IMR-90 (cell line): ENCODE data around the gene METTL27. TPM values are rescaled to one million over a fixed set of nuclear protein-coding genes. Genes with fewer than 3 reads are reported as not detected.

ENCODE experiments used
- ATAC-seq: fragments of 200-7000 bp; cut with Tn5 transposase; 2 replicates; pipeline ENCODE4 v1.9.1; 2020; ENCODE audit warnings: low read depth, mild to moderate bottlenecking, moderate library complexity
- BruUV-seq: library from RNA; stranded (reverse); fragments of 400-500 nt; replicated peaks from 2 replicates; lab custom pipeline; 2021; lab: Mats Ljungman, UMichigan
- CTCF ChIA-PET: fragments of 300-600 bp; formaldehyde crosslinking; extraction: SDS; loops from one replicate; lab custom pipeline; 2021; ENCODE audit warnings: antibody characterized with exemption; lab: Yijun Ruan, JAX
- POLR2A ChIA-PET: fragments of 300-600 bp; sonication (Branson Sonifier 250); formaldehyde crosslinking; loops from one replicate; lab custom pipeline; 2022; ENCODE audit warnings: antibody characterized with exemption; ENCODE audit not compliant: unreplicated experiment; lab: Charles Lee
- DNase-seq: peaks from one replicate; pipeline ENCODE4 v3.0.0; 2013
- H2AFZ ChIP-seq: replicated peaks from 2 replicates; pipeline ENCODE3; 2013; ENCODE audit warnings: low read length, mild to moderate bottlenecking; ENCODE audit not compliant: poor library complexity
- H2AK5ac ChIP-seq: 2 replicates; pipeline ENCODE4 v1.6.1; 2013; ENCODE audit warnings: low read depth, low read length, inconsistent platforms
- H2AK9ac ChIP-seq: replicated peaks from 2 replicates; pipeline ENCODE3; 2013; ENCODE audit warnings: mild to moderate bottlenecking, low read depth, low read length, moderate library complexity; ENCODE audit not compliant: poor library complexity
- H2BK120ac ChIP-seq: 2 replicates; pipeline ENCODE4 v1.6.1; 2013; ENCODE audit warnings: low read depth, low read length, inconsistent platforms
- H2BK15ac ChIP-seq: 3 replicates; pipeline ENCODE4 v1.6.1; 2013; ENCODE audit warnings: low read depth, low read length, inconsistent platforms
- H2BK20ac ChIP-seq: 2 replicates; pipeline ENCODE4 v1.6.1; 2013; ENCODE audit warnings: low read depth, mild to moderate bottlenecking, inconsistent platforms, low read length, moderate library complexity
- H2BK5ac ChIP-seq: 2 replicates; pipeline ENCODE4 v1.6.1; 2013; ENCODE audit warnings: mild to moderate bottlenecking, low read depth, low read length, inconsistent platforms; ENCODE audit not compliant: poor library complexity, severe bottlenecking
- H3K14ac ChIP-seq: replicated peaks from 2 replicates; pipeline ENCODE4 v1.6.1; 2013; ENCODE audit warnings: low read depth, low read length, inconsistent platforms
- H3K18ac ChIP-seq: 2 replicates; pipeline ENCODE4 v1.6.1; 2013; ENCODE audit warnings: low read depth, low read length, control low read depth
- H3K23ac ChIP-seq: 2 replicates; pipeline ENCODE4 v1.6.1; 2013; ENCODE audit warnings: low read depth, low read length, inconsistent platforms
- H3K27ac ChIP-seq: 2 replicates; pipeline ENCODE4 v1.5.1; 2013; ENCODE audit warnings: mild to moderate bottlenecking, control low read depth, low read length; ENCODE audit not compliant: insufficient read depth
- H3K27me3 ChIP-seq: 2 replicates; pipeline ENCODE4 v1.6.1; 2013; ENCODE audit warnings: low read length; ENCODE audit not compliant: control insufficient read depth, insufficient read depth
- H3K36me3 ChIP-seq: 2 replicates; pipeline ENCODE4 v1.6.1; 2013; ENCODE audit warnings: low read length, mixed read lengths; ENCODE audit not compliant: control insufficient read depth, insufficient read depth
- H3K4ac ChIP-seq: 2 replicates; pipeline ENCODE4 v1.6.1; 2013; ENCODE audit warnings: low read depth, low read length, inconsistent platforms
- H3K4me1 ChIP-seq: 2 replicates; pipeline ENCODE4 v1.6.1; 2013; ENCODE audit warnings: low read length, mixed read lengths; ENCODE audit not compliant: control insufficient read depth, insufficient read depth
- H3K4me2 ChIP-seq: 2 replicates; pipeline ENCODE4 v1.6.1; 2013; ENCODE audit warnings: low read depth, mild to moderate bottlenecking, control low read depth, low read length, moderate library complexity
- H3K4me3 ChIP-seq: 2 replicates; pipeline ENCODE4 v1.5.1; 2013; ENCODE audit warnings: low read depth, mild to moderate bottlenecking, control low read depth, low read length, moderate library complexity; ENCODE audit not compliant: insufficient read depth
- H3K56ac ChIP-seq: 2 replicates; pipeline ENCODE4 v1.6.1; 2013; ENCODE audit warnings: low read length, inconsistent platforms; ENCODE audit not compliant: insufficient read depth; ENCODE audit errors: extremely low read depth
- H3K79me1 ChIP-seq, 2 experiments: 2 replicates each; pipeline ENCODE4 v1.6.1; 2013; ENCODE audit warnings: low read length in 2 of 2, inconsistent platforms in 1 of 2, low read depth in 1 of 2
- H3K9ac ChIP-seq: 2 replicates; pipeline ENCODE4 v1.6.1; 2013; ENCODE audit warnings: low read depth, low read length, control low read depth
- H3K9me1 ChIP-seq: 2 replicates; pipeline ENCODE4 v1.6.1; 2013; ENCODE audit warnings: low read length, inconsistent platforms; ENCODE audit not compliant: insufficient read depth
- H3K9me3 ChIP-seq: 2 replicates; pipeline ENCODE4 v1.6.1; 2013; ENCODE audit warnings: low read length; ENCODE audit not compliant: control insufficient read depth, insufficient read depth
- H4K20me1 ChIP-seq: 2 replicates; pipeline ENCODE4 v1.6.1; 2013; ENCODE audit warnings: low read length, inconsistent platforms; ENCODE audit not compliant: insufficient read depth
- H4K5ac ChIP-seq: 2 replicates; pipeline ENCODE4 v1.6.1; 2013; ENCODE audit warnings: mild to moderate bottlenecking, low read depth, low read length, control low read depth
- H4K8ac ChIP-seq, 2 experiments: 2 replicates each; pipeline ENCODE4 v1.6.1; 2013; ENCODE audit warnings: low read depth in 2 of 2, low read length in 2 of 2, control low read depth in 1 of 2, inconsistent platforms in 1 of 2
- H4K91ac ChIP-seq: 2 replicates; pipeline ENCODE4 v1.6.1; 2013; ENCODE audit warnings: low read depth, low read length, inconsistent platforms; ENCODE audit not compliant: insufficient read depth
- CEBPB ChIP-seq: IDR thresholded peaks from 2 replicates; pipeline ENCODE4 v1.6.1; 2012; ENCODE audit warnings: low read depth, low read length, improper control_type of control experiment
- CHD1 ChIP-seq: IDR thresholded peaks from 2 replicates; pipeline ENCODE4 v1.6.1; 2012; ENCODE audit warnings: low read depth, low read length, improper control_type of control experiment
- FOS ChIP-seq: fragments of 150-350 bp; IDR thresholded peaks from 2 replicates; pipeline ENCODE4 v1.6.1; 2016; ENCODE audit warnings: low read depth, low read length
- MAFK ChIP-seq: IDR thresholded peaks from 2 replicates; pipeline ENCODE4 v1.6.1; 2012; ENCODE audit warnings: low read depth, low read length, improper control_type of control experiment
- MAZ ChIP-seq: IDR thresholded peaks from 2 replicates; pipeline ENCODE4 v1.6.1; 2012; ENCODE audit warnings: low read depth, mild to moderate bottlenecking, low read length, improper control_type of control experiment, moderate library complexity, borderline replicate concordance
- MXI1 ChIP-seq: IDR thresholded peaks from 2 replicates; pipeline ENCODE4 v1.6.1; 2012; ENCODE audit warnings: low read depth, mild to moderate bottlenecking, low read length, moderate library complexity, borderline replicate concordance
- NFE2L2 ChIP-seq: fragments of 150-350 bp; IDR thresholded peaks from 2 replicates; pipeline ENCODE4 v1.6.1; 2016; ENCODE audit warnings: low read depth, mild to moderate bottlenecking, low read length
- POLR2A ChIP-seq: IDR thresholded peaks from 2 replicates; pipeline ENCODE4 v1.6.1; 2012; ENCODE audit warnings: mild to moderate bottlenecking, low read depth, low read length
- RAD21 ChIP-seq: IDR thresholded peaks from 2 replicates; pipeline ENCODE4 v1.6.1; 2012; ENCODE audit warnings: low read length, improper control_type of control experiment
- RCOR1 ChIP-seq: IDR thresholded peaks from 2 replicates; pipeline ENCODE4 v1.6.1; 2012; ENCODE audit warnings: mild to moderate bottlenecking, low read length, improper control_type of control experiment; ENCODE audit not compliant: insufficient replicate concordance
- RFX5 ChIP-seq: IDR thresholded peaks from 2 replicates; pipeline ENCODE4 v1.8.0; 2012; ENCODE audit warnings: low read depth, mild to moderate bottlenecking, low read length, moderate library complexity
- SMC3 ChIP-seq: fragments of 150-350 bp; IDR thresholded peaks from 2 replicates; pipeline ENCODE4 v1.6.1; 2016; ENCODE audit warnings: low read depth, mild to moderate bottlenecking, antibody characterized with exemption, low read length, moderate library complexity
- USF2 ChIP-seq: fragments of 150-350 bp; IDR thresholded peaks from 2 replicates; pipeline ENCODE4 v1.6.1; 2017; ENCODE audit warnings: mild to moderate bottlenecking, antibody characterized with exemption, low read length, low read depth
- WGBS, 2 experiments: methylation state at CpG; one replicate each; pipeline versions ENCODE4 v1.1.5 to v1.1.7; 2013; ENCODE audit warnings: missing lambda C conversion rate in 2 of 2; ENCODE audit not compliant: insufficient read length in 1 of 2; ENCODE audit errors: extremely low coverage in 2 of 2; 5-methylcytosine and 5-hydroxymethylcytosine counted together
- dilution Hi-C: fragments of 300-500 bp; cut with HindIII; formaldehyde crosslinking; loops from one replicate; pipeline ENCODE4 v1.14.3; 2018; ENCODE audit warnings: low sequenced_read_pairs; ENCODE audit not compliant: unreplicated experiment
- in situ Hi-C: fragments of 300-500 bp; cut with MboI; formaldehyde crosslinking; loops from 3 replicates; pipeline ENCODE4 v1.14.3; 2019; ENCODE audit warnings: low sequenced_read_pairs, inconsistent platforms, mixed read lengths
- intact Hi-C: fragments of 100-400 bp; cut with micrococcal nuclease; formaldehyde crosslinking; loops from 2 replicates; pipeline ENCODE4 v1.10.0; 2022
- polyA plus RNA-seq, 3 experiments: library from polyadenylated mRNA; depleted of rRNA; stranded (reverse); fragments of >200 nt; gene quantifications; 2 replicates each; pipeline ENCODE4 v1.2.3, GENCODE V29; 2012; ENCODE audit warnings: low replicate concordance in 1 of 3
- total RNA-seq: library from RNA; depleted of rRNA; stranded (reverse); fragments of >200 nt; gene quantifications from 2 replicates; pipeline ENCODE4 v1.2.3, GENCODE V29; 2012
- TF ChIP-seq, protein P1 (sequence below): conservative IDR thresholded peaks from 2 replicates; pipeline ENCODE4 v1.5.1; 2012; ENCODE audit warnings: mild to moderate bottlenecking, low read depth, low read length, improper control_type of control experiment
- TF ChIP-seq, protein P2 (sequence below): fragments of 150-350 bp; IDR thresholded peaks from 2 replicates; pipeline ENCODE4 v1.6.1; 2016; ENCODE audit warnings: low read depth, mild to moderate bottlenecking, low read length, moderate library complexity, borderline replicate concordance

METTL27 gene
- total and polyA plus RNA-seq, 2 of the 4 experiments (the other 2 are of a cell fraction) = 2.3 to 4.3 TPM

DNA sequence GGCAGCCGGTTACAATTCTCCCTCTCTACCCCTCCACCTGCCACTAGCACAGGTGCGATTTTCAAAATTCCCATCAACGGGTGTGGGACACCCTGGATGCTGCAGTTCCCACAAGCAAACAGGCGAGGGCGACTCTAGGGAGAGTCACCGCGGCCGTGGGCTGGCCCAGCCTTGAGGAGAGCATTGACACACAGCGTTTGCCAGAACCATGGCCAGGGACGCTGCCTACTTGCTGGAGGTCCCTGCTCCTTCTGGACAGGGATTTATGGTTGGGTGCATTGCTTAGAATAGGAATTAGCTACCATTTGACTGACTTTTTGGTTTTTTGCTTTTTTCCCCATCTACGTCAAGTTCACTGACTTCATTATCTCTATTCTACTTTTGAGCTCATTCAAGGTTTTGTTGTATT lies 30.6 kb downstream of the METTL27 start:
- Histone ChIP-seq H2AK9ac (peak overlapping the region; percentile 72), H4K5ac (no peak overlapping the region), H4K91ac (no peak overlapping the region), H4K8ac (no peak overlapping the region), H3K4me2 (no peak overlapping the region), H3K18ac (no peak overlapping the region), H3K9me1 (no peaks in the 10 kb centered on the region), H3K4me3 (no peak overlapping the region), H3K56ac (no peak overlapping the region), H3K36me3 (no peaks in the 10 kb centered on the region), H3K27ac (no peak overlapping the region), H2AFZ (peak overlapping the region; percentile 40), H3K14ac (no peak overlapping the region), H2BK15ac (no peak overlapping the region), H3K4ac (no peak overlapping the region), H2AK5ac (no peak overlapping the region), H3K23ac (no peak overlapping the region), H2BK120ac (peak overlapping the region; percentile 47; the same call in 1 of the 2 replicates), H3K79me1 (no peaks in the 10 kb centered on the region), H3K9me3 (no peaks in the 10 kb centered on the region), H2BK5ac (no peak overlapping the region), H4K20me1 (no peaks in the 10 kb centered on the region), H3K27me3 (no peaks in the 10 kb centered on the region), H2BK20ac (no peak overlapping the region), H3K4me1 (0 out of 2 replicates have a peak, but pooled peaks cover 2% of the 10 kb centered on the region), H3K9ac (no peak overlapping the region)
- CTCF ChIA-PET = interaction anchor here (0.6 to 2.2 kb wide), 5 partner anchors 10 to 304 kb away, joined by 3 to 10 read pairs (median 4); partner anchors contain the start of gene METTL27
- POLR2A ChIA-PET = no interaction called here
- WGBS, 2 experiments = 7% methylated on average over 6 of the region's 11 CpGs; no CpG with 5 or more reads in 1 of the 2 experiments
- in situ Hi-C loops (no loop called here), intact Hi-C loops (loop anchor here (1.0 kb wide), 1 partner anchor 44 kb away; no protein-coding TSS in a partner anchor), dilution Hi-C loops (no loop called here)
- no TSS peak for BruUV-seq
- TF ChIP-seq MAFK = no peak
- peak; percentile 81 for TF ChIP-seq RAD21
- TF ChIP-seq MXI1 = no peak
- TF ChIP-seq NFE2L2 = no peak
- TF ChIP-seq POLR2A = no peak
- TF ChIP-seq, protein P1, sequence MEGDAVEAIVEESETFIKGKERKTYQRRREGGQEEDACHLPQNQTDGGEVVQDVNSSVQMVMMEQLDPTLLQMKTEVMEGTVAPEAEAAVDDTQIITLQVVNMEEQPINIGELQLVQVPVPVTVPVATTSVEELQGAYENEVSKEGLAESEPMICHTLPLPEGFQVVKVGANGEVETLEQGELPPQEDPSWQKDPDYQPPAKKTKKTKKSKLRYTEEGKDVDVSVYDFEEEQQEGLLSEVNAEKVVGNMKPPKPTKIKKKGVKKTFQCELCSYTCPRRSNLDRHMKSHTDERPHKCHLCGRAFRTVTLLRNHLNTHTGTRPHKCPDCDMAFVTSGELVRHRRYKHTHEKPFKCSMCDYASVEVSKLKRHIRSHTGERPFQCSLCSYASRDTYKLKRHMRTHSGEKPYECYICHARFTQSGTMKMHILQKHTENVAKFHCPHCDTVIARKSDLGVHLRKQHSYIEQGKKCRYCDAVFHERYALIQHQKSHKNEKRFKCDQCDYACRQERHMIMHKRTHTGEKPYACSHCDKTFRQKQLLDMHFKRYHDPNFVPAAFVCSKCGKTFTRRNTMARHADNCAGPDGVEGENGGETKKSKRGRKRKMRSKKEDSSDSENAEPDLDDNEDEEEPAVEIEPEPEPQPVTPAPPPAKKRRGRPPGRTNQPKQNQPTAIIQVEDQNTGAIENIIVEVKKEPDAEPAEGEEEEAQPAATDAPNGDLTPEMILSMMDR = peak; percentile 71
- TF ChIP-seq CEBPB = no peak
- no peak for TF ChIP-seq RFX5
- no peak for TF ChIP-seq MAZ
- TF ChIP-seq SMC3 = peak; percentile 86
- TF ChIP-seq USF2 = no peak
- peak; percentile 57 for TF ChIP-seq RCOR1
- TF ChIP-seq CHD1 = no peak
- TF ChIP-seq, protein P2, sequence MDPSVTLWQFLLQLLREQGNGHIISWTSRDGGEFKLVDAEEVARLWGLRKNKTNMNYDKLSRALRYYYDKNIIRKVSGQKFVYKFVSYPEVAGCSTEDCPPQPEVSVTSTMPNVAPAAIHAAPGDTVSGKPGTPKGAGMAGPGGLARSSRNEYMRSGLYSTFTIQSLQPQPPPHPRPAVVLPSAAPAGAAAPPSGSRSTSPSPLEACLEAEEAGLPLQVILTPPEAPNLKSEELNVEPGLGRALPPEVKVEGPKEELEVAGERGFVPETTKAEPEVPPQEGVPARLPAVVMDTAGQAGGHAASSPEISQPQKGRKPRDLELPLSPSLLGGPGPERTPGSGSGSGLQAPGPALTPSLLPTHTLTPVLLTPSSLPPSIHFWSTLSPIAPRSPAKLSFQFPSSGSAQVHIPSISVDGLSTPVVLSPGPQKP = no peak
- TF ChIP-seq FOS = no peak
- peak; percentile 93 for ATAC-seq
- DNase-seq = peak; percentile 41
